CD8-positive, alpha-beta memory T cell (primary cell): ENCODE data around the gene BPTF. TPM values are rescaled to one million over a fixed set of nuclear protein-coding genes. Genes with fewer than 3 reads are reported as not detected.

Experiments
- CTCF ChIA-PET: fragments of 350-600 bp; sonication (Branson Sonifier 250); formaldehyde crosslinking; loops from one replicate; lab custom pipeline; 2021; ENCODE audit warnings: antibody characterized with exemption; lab: Charles Lee
- POLR2A ChIA-PET: fragments of 350-600 bp; sonication (Branson Sonifier 250); formaldehyde crosslinking; loops from one replicate; lab custom pipeline; 2021; ENCODE audit warnings: antibody characterized with exemption; lab: Charles Lee
- DNase-seq, 5 donors: peaks; one replicate each; pipeline versions ENCODE4 v3.0.0 to v3.0.0-alpha.2; 2020 to 2022; ENCODE audit warnings: mixed read lengths in 1 of 5
- H3K27ac ChIP-seq: one replicate; pipeline ENCODE4 v1.7.0; 2013; ENCODE audit warnings: low read depth, mild to moderate bottlenecking, low read length, moderate library complexity
- H3K27me3 ChIP-seq: 2 replicates; pipeline ENCODE4 v1.7.0; 2013; ENCODE audit warnings: low read length, mild to moderate bottlenecking; ENCODE audit not compliant: insufficient read depth, poor library complexity, severe bottlenecking
- H3K36me3 ChIP-seq: 2 replicates; pipeline ENCODE4 v1.7.0; 2013; ENCODE audit warnings: mild to moderate bottlenecking, low read length, moderate library complexity; ENCODE audit not compliant: insufficient read depth
- H3K4me1 ChIP-seq: 2 replicates; pipeline ENCODE4 v1.7.0; 2013; ENCODE audit warnings: mild to moderate bottlenecking, low read length, moderate library complexity; ENCODE audit not compliant: insufficient read depth
- H3K4me3 ChIP-seq: 2 replicates; pipeline ENCODE4 v1.7.0; 2013; ENCODE audit warnings: mild to moderate bottlenecking, low read length
- H3K9me3 ChIP-seq: 2 replicates; pipeline ENCODE4 v1.7.0; 2013; ENCODE audit warnings: mild to moderate bottlenecking, low read length
- H3K27ac Mint-ChIP-seq, 8 donors: one replicate each; pipeline ENCODE4 v1.8.0; 2020 to 2021; ENCODE audit warnings: mixed read lengths in 8 of 8, mild to moderate bottlenecking in 6 of 8, inconsistent platforms in 3 of 8, moderate library complexity in 3 of 8
- H3K27me3 Mint-ChIP-seq, 2 donors: one replicate each; pipeline ENCODE4 v1.8.0; 2020 to 2021; ENCODE audit warnings: mixed read lengths in 2 of 2, mild to moderate bottlenecking in 1 of 2, moderate library complexity in 1 of 2
- H3K36me3 Mint-ChIP-seq, 3 donors: one replicate each; pipeline ENCODE4 v1.8.0; 2020 to 2021; ENCODE audit warnings: mixed read lengths in 3 of 3, inconsistent platforms in 1 of 3, mild to moderate bottlenecking in 1 of 3
- H3K4me1 Mint-ChIP-seq, 3 donors: one replicate each; pipeline ENCODE4 v1.8.0; 2020 to 2021; ENCODE audit warnings: mixed read lengths in 3 of 3, inconsistent platforms in 1 of 3, mild to moderate bottlenecking in 1 of 3
- H3K4me3 Mint-ChIP-seq, 7 donors: one replicate each; pipeline ENCODE4 v1.8.0; 2020 to 2021; ENCODE audit warnings: mixed read lengths in 7 of 7, mild to moderate bottlenecking in 6 of 7, moderate library complexity in 4 of 7, inconsistent platforms in 2 of 7
- H3K9me3 Mint-ChIP-seq, 5 donors: one replicate each; pipeline ENCODE4 v1.8.0; 2020 to 2022; ENCODE audit warnings: mixed read lengths in 5 of 5, mild to moderate bottlenecking in 3 of 5, moderate library complexity in 2 of 5, inconsistent platforms in 1 of 5
- polyA plus RNA-seq: library from polyadenylated mRNA; unstranded; fragments of 300-500 nt; fragmentation: Illumina TruSeq; gene quantifications from one replicate; pipeline ENCODE4 v1.2.3, GENCODE V29; 2021
- total RNA-seq, 2 experiments: library from RNA; stranded (reverse); gene quantifications; one replicate each; pipeline ENCODE4 v1.2.3, GENCODE V29; 2021

Gene BPTF
- total and polyA plus RNA-seq, 3 experiments from 2014 or later = 25.1 to 82.4 (median 78.8) TPM

DNA sequence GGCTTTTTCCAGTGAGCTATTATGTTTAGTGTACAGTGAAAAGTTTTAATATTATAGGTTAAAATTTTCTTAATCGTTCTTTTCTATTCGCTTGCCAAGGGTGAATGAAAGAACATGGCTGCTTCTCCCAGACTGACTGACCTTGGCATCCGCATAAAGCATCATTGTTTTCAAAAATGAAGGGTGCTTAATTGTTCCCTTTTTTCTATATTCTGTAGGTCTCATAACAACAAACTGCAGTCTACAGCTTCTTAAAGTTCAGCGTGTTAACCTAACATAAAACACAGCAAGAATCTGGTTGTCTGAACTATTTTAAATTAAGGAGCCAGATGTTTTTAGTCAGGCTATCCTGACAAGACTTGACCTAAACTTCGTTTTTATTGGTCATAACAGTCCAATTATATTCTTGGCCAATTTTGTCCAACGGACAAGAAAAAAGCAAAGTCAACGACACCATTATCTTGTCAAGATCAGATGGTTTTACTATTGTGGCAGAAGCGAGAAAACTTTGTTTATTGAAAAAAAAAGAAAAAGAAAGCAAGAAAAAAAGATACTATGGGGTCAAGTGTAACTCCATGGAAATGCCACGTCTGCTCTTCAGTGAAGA lies 156.8 kb downstream of the BPTF start:
- no peaks in the 10 kb centered on the region for H3K4me1 ChIP-seq
- no peaks in the 10 kb centered on the region for H3K27me3 Mint-ChIP-seq
- CTCF ChIA-PET = no interaction called here
- H3K27ac Mint-ChIP-seq = no peak overlapping the region
- no peaks in the 10 kb centered on the region for H3K27me3 ChIP-seq
- H3K27ac ChIP-seq = no peak overlapping the region
- H3K9me3 ChIP-seq = no peaks in the 10 kb centered on the region
- no peak for DNase-seq
- H3K36me3 Mint-ChIP-seq = peaks cover 0 to 39% (median 9%) of the 10 kb centered on the region in 3 donors
- H3K4me3 ChIP-seq = no peak overlapping the region
- H3K4me1 Mint-ChIP-seq = no peaks in the 10 kb centered on the region
- H3K4me3 Mint-ChIP-seq = no peak overlapping the region
- POLR2A ChIA-PET = no interaction called here
- H3K9me3 Mint-ChIP-seq = no peaks in the 10 kb centered on the region
- H3K36me3 ChIP-seq = peaks cover 6% of the 10 kb centered on the region

DNA sequence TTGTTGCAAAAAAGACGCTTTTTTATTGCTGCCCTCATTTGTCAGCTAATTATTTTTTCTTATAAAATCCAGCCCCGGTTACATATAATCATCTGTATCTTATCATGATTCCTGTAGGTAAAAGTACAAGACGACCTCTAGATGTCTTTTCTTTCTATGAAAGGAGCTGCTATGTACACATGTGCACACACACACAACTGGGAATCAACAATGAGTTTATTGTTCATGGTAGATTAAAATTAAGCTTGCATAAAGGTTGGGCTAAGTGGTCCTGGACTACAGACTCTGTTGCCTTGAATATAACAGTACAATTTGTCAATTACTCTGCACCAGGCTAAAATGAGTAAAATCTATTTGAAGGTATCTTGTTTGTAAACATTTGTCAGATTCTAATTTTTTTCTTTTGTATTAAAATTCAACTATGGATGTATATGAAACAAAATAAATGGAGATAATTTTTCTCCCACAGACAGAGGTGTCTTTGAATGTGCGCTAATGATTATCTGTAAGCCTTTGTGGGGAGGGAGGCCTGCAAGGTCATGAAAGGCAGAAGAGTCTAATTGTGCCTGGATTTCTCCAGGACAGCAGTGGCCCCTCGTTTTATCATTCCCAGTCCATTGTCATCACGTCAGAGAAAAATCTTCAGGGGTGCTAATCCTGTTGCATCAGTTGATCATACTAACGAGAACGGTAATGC lies 157.5 kb downstream of the BPTF start:
- no peak for DNase-seq
- H3K4me1 Mint-ChIP-seq = no peaks in the 10 kb centered on the region
- ChIA-PET CTCF (no interaction called here), POLR2A (no interaction called here)
- H3K36me3 ChIP-seq = peaks cover 6% of the 10 kb centered on the region
- peaks cover 0 to 37% (median 9%) of the 10 kb centered on the region in 3 donors for H3K36me3 Mint-ChIP-seq
- no peaks in the 10 kb centered on the region for H3K9me3 ChIP-seq
- no peaks in the 10 kb centered on the region for H3K27me3 ChIP-seq
- no peak overlapping the region for H3K4me3 Mint-ChIP-seq
- H3K4me1 ChIP-seq = no peaks in the 10 kb centered on the region
- no peak overlapping the region for H3K4me3 ChIP-seq
- H3K27ac ChIP-seq = no peak overlapping the region
- no peaks in the 10 kb centered on the region for H3K9me3 Mint-ChIP-seq
- no peaks in the 10 kb centered on the region for H3K27me3 Mint-ChIP-seq
- H3K27ac Mint-ChIP-seq = no peak overlapping the region

DNA sequence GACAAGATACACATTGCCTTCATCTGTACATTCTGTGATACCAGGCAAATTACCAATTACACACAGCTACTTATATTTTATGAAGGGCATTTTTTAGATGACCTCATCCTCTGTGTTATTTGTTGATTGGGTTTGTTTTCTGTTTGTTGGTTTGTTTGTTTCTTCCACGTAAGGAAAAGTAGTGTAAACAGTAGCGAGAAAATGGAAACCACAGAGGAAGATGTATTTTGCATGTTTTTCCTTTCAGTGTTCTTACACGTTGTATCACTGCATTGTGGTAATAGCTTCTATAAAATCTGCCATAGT lies 158.0 kb downstream of the BPTF start:
- H3K4me1 Mint-ChIP-seq = no peaks in the 10 kb centered on the region
- CTCF ChIA-PET = no interaction called here
- no peak overlapping the region for H3K4me3 Mint-ChIP-seq
- no peak overlapping the region for H3K27ac Mint-ChIP-seq
- DNase-seq = no peak
- H3K9me3 Mint-ChIP-seq = no peaks in the 10 kb centered on the region
- peaks cover 0 to 35% (median 9%) of the 10 kb centered on the region in 3 donors for H3K36me3 Mint-ChIP-seq
- Histone ChIP-seq H3K36me3 (peaks cover 6% of the 10 kb centered on the region), H3K9me3 (no peaks in the 10 kb centered on the region), H3K4me3 (no peak overlapping the region), H3K27ac (no peak overlapping the region), H3K27me3 (no peaks in the 10 kb centered on the region), H3K4me1 (no peaks in the 10 kb centered on the region)
- POLR2A ChIA-PET = no interaction called here
- H3K27me3 Mint-ChIP-seq = no peaks in the 10 kb centered on the region

DNA sequence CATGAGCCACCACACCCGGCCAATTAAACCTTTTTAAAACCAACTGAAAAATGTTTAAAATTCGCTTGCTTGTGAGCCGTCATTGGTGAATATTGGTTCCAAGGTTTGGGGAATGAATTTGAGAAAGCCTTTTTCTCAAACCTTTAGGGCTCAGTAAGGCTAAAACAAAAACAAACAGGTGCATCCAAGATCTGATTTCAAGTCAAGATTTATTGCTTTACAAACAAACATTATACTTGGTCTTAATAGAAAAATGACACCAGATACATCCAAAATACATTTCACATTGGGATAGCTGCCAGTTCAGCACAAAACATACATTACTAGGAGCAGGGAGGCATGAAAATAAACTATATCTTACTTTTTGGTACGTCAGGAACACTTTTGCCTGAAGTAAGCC lies 165.6 kb downstream of the BPTF start:
- CTCF ChIA-PET = no interaction called here
- Histone ChIP-seq H3K27me3 (peaks cover 3% of the 10 kb centered on the region), H3K4me1 (peaks cover 23% of the 10 kb centered on the region), H3K9me3 (no peaks in the 10 kb centered on the region), H3K36me3 (no peaks in the 10 kb centered on the region), H3K4me3 (no peak overlapping the region), H3K27ac (no peak overlapping the region)
- H3K9me3 Mint-ChIP-seq = no peaks in the 10 kb centered on the region
- H3K36me3 Mint-ChIP-seq = peaks cover 0 to 7% (median 0%) of the 10 kb centered on the region in 3 donors
- POLR2A ChIA-PET = no interaction called here
- H3K27ac Mint-ChIP-seq = no peak overlapping the region
- H3K4me1 Mint-ChIP-seq = peaks cover 22 to 27% (median 25%) of the 10 kb centered on the region in 3 donors
- no peak for DNase-seq
- no peak overlapping the region for H3K4me3 Mint-ChIP-seq
- H3K27me3 Mint-ChIP-seq = peaks cover 5 to 9% of the 10 kb centered on the region in 2 donors

DNA sequence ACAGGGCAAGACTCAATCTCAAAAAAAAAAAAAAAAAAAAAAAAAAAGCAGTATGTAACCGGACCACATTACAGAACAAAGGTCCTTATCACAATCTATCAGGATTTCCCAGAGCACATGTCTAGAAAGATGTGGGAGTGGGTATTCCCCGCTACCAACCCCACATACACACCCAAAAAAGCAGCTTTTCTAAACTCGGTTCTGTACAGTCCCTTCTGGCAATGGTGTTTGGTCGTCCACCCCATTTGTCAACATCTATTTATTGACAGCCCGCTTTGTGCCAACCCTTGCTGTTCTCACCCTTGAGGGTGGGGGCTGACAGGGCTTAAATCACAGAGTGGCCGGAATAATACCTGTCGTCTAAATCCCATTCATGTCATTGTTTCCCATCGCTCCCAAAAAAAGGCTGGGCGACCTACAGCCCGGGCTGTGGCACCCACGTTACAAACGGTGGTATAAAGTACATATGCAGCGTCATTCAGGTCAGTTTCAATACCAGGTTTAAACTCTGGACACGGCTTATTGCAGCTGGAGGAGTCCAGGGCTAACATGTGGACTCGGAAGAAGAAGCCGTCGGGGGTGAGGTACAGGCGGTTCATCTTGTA lies 167.3 kb downstream of the BPTF start:
- peaks cover 0 to 7% (median 0%) of the 10 kb centered on the region in 3 donors for H3K36me3 Mint-ChIP-seq
- H3K4me1 Mint-ChIP-seq = peaks cover 28 to 35% (median 33%) of the 10 kb centered on the region in 3 donors
- H3K27me3 ChIP-seq = peaks cover 5% of the 10 kb centered on the region
- peak overlapping the region; percentile 31 for H3K27ac ChIP-seq
- peak overlapping the region; percentile 70 to 95 (median 85) for H3K27ac Mint-ChIP-seq
- H3K4me3 ChIP-seq = peak overlapping the region; percentile 76
- H3K9me3 ChIP-seq = no peaks in the 10 kb centered on the region
- H3K4me3 Mint-ChIP-seq = peak overlapping the region; percentile 87 to 98 (median 96)
- peaks cover 27% of the 10 kb centered on the region for H3K4me1 ChIP-seq
- H3K9me3 Mint-ChIP-seq = no peaks in the 10 kb centered on the region
- ChIA-PET POLR2A (no interaction called here), CTCF (no interaction called here)
- peaks cover 11 to 16% of the 10 kb centered on the region in 2 donors for H3K27me3 Mint-ChIP-seq
- no peaks in the 10 kb centered on the region for H3K36me3 ChIP-seq
- DNase-seq = no peak

DNA sequence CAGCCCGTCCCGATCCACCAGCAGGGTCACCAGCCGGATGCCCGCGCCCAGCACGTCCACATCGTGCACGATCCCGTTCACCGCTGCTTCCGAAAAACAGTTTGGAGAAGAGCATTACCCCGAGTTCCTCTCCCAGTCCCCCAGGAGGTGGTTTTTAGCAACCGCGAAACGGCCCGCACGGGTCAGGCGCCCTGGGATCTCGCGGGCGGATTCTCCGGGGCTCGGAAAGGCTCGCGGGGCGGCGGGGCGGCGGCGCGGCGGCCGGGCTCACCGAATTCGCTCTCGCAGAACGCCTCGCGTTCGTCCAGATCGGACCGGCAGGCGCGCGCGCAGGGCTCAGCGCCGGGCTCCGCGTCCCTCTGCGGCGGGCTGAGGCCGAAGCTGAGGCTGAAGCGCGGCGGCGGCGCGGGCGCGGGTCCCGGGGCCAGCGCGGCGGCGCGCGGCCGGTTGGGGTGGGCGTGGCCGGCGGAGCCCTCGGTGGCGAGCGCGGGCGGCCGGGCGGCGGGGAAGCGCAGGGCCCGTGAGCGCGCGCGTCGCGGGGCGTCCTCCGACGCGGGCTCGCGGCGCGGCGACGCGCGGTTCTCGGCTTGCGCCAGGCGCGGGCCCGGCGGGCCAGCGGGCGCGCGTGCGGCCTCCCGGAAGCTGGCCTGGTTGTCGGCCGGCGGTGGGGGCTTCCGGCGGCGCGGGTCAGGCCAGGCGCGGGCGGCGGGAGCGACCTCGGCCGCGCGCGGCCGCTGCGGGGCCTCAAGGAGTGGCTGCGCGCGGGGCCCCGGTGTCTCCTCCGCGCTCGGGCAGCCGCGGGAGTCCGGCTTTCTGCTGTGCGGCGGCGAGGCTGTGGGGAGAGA lies 168.1 kb downstream of the BPTF start:
- Mint-ChIP-seq H3K9me3 (no peaks in the 10 kb centered on the region), H3K4me1 (peaks cover 28 to 35% (median 33%) of the 10 kb centered on the region in 3 donors), H3K4me3 (peak overlapping the region; percentile 87 to 98 (median 96)), H3K36me3 (peaks cover 0 to 7% (median 0%) of the 10 kb centered on the region in 3 donors), H3K27me3 (peaks cover 12 to 16% of the 10 kb centered on the region in 2 donors), H3K27ac (peak overlapping the region; percentile 70 to 95 (median 85))
- no peaks in the 10 kb centered on the region for H3K9me3 ChIP-seq
- DNase-seq = peak; percentile 57 to 77 (median 73)
- peak overlapping the region; percentile 75 for H3K27ac ChIP-seq
- no peaks in the 10 kb centered on the region for H3K36me3 ChIP-seq
- H3K4me3 ChIP-seq = peak overlapping the region; percentile 76
- ChIA-PET POLR2A (interaction anchor here (1.7 kb wide), 1 partner anchor 26 kb away, joined by 8 read pairs; no protein-coding TSS in a partner anchor), CTCF (interaction anchor here (4.1 kb wide), 1 partner anchor 16 kb away, joined by 28 read pairs; no protein-coding TSS in a partner anchor)
- H3K27me3 ChIP-seq = peaks cover 5% of the 10 kb centered on the region
- H3K4me1 ChIP-seq = peaks cover 27% of the 10 kb centered on the region

DNA sequence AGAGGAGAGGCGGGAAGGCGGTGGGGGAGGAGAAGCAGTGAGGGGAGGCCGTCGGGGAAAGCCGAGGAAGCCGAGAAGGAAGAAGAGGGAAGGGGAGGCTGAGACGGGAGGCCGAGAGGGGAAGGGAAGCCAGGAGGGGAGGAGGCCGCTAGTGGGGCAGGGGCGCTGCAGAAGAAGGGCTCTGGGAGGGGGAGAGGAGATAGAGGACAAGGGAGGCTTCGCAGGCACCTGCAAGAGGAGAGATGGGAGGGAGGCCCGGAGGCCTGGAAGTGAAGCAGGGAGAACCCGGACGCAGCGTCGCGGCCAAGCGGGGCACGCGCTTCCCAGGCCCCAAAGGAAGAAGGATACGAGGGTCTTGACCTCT lies 168.7 kb downstream of the BPTF start:
- no peaks in the 10 kb centered on the region for H3K36me3 ChIP-seq
- Mint-ChIP-seq H3K4me3 (peak overlapping the region; percentile 78 to 93 (median 85)), H3K4me1 (peaks cover 28 to 35% (median 33%) of the 10 kb centered on the region in 3 donors), H3K27ac (peak overlapping the region in 4 of 8 donors; percentile 50 to 94 (median 64)), H3K36me3 (peaks cover 0 to 7% (median 0%) of the 10 kb centered on the region in 3 donors), H3K9me3 (no peaks in the 10 kb centered on the region), H3K27me3 (peaks cover 13 to 16% of the 10 kb centered on the region in 2 donors)
- peak overlapping the region; percentile 75 for H3K27ac ChIP-seq
- ChIA-PET POLR2A (interaction anchor here (0.9 to 1.7 kb wide), 3 partner anchors 26 to 41 kb away, joined by 3 to 8 read pairs (median 3); partner anchors contain the start of gene KPNA2), CTCF (interaction anchor here (4.1 kb wide), 1 partner anchor 16 kb away, joined by 28 read pairs; no protein-coding TSS in a partner anchor)
- H3K27me3 ChIP-seq = peaks cover 5% of the 10 kb centered on the region
- no peaks in the 10 kb centered on the region for H3K9me3 ChIP-seq
- DNase-seq = no peak
- peak overlapping the region; percentile 53 for H3K4me3 ChIP-seq
- peaks cover 27% of the 10 kb centered on the region for H3K4me1 ChIP-seq
